DMS53 treated with DMSO at 0.1 percent for 48 hours (cell line): ENCODE data around the gene ZNF462.

Experiments used
- DNase-seq: peaks from one replicate; lab custom pipeline; 2025; ENCODE audit not compliant: unreplicated experiment; lab: John Stamatoyannopoulos, UW

Gene ZNF462

GRCh38 chr9:106992186-106992585 lies 129.2 kb downstream of the ZNF462 start:
- no peak for DNase-seq

DNA sequence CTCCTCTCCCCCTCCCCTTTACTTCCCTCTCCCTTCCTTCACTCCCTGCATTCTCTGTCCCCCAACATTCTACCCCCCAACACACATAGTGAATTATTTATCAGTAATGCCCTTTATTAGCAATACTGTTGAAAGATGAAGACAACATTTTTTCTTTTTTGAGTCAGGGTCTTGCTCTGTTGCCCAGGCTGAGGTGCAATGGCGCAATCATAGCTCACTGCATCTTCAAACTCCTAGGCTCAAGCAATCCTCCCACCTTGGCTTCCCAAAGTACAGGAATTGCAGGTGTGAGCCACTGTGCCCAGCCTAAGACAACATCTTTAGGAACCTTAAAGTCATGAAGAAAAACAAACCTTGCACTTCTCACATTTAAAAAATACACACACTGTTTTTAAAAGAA lies 130.6 kb downstream of the ZNF462 start:
- no peak for DNase-seq

- no peak for DNase-seq
These were observed 131.5 kb downstream of the ZNF462 start for GRCh38 chr9:106994463-106994862.

- no peak for DNase-seq
These were observed 137.3 kb downstream of the ZNF462 start for GRCh38 chr9:107000218-107000617.

DNA sequence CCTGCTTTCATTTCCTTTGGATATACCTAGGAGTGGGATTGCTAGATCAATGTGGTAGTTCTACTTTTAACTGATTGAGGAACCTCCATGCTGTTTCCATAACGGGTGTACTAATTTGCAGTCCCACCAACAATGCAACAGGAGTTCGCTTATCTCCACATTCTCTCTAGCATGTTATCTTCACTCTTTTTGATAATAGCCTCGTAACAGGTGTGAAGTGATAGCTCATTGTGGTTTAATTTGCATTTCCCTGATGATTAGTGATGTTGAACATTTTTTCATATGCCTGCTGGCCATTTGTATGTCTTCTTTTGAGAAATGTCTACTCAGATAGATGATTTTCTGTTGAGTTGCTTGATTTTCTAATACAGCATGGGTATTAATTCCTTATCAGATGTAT lies 142.2 kb downstream of the ZNF462 start:
- DNase-seq: no peak

GRCh38 chr9:107007402-107007801 lies 144.4 kb downstream of the ZNF462 start:
- no peak for DNase-seq

DNA sequence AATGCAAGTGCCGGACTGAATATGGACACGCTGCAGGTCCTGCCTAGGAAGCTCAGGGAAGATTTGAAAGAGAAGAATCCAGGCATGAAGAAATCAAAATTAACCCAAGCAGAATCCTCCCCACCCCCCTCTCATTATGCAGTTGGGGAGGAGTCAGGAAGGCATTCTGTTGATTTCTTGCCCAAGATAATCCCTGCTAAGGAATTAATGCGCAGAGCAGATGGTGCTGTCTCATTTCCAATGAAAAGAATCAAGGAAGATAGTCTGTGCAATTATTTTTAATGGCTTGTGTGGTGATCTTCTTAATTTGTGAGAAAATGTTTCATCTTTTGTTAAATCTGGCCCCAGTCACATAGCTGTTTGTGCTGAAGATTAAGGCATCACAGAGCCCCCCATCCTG lies 145.0 kb downstream of the ZNF462 start:
- DNase-seq: no peak

DNA sequence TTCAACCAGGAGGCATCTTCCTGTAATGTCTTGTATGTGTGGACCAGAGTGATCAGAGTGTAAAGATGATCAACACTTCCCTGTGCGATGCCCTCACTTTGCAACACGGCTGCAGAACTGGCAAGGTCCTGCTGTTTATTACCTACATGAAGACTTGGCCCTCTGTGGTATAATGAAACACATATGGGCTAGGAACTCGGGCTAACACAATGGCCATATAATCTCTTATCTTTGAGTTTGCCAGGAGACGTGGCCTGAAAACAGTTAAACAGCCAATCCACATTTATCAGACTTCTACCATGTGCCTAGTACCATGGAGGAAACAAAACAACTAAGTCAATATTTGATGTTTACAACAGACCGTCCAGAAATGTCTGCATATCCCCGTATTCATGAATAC lies 145.5 kb downstream of the ZNF462 start:
- DNase-seq: no peak

DNA sequence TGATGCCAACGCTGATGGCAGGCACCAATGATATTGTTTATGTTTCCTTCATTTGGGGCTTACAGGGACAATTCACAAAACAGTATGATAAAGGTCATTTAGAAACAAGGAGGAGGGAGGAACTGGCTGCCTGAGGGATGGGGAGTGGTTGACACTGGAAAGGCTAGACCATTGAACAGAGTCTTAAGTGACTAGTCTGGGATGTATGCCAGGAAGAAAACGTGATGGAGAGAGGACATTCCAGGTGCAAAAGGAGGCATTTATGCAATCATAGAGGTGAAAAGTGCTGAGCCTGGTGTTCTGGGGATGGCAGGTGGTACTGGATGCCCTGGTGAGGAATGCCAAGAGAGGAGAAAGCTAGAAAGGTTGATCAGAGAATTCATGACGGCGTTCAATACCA lies 153.4 kb downstream of the ZNF462 start:
- no peak for DNase-seq

GRCh38 chr9:107018861-107019545 lies 156.0 kb downstream of the ZNF462 start:
- DNase-seq: no peak

DNA sequence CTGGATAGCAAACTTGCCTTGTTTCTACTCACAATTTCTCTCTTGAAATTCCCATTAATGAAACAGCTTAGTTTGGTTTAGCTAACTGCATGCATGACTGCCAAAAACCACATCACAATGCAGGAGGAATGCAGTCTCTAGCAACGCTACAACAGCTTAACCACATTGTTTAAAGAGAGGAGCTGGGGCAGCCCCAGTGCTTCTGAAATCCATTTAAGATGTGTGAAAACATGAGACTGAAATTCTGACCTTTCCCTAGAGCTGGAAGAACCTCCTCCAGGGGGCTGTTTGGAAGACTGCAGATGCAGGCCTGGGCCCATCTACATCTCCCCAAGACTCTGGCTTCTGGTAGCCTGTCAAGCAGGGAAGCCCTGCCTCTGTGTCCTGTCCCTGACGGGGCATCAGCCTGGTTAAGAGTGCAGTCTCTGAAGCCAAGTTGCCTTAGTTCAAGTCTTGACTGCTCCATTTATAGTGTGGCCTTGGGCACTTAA lies 157.1 kb downstream of the ZNF462 start:
- DNase-seq: no peak

GRCh38 chr9:107024193-107024592 lies 161.2 kb downstream of the ZNF462 start:
- no peak for DNase-seq

DNA sequence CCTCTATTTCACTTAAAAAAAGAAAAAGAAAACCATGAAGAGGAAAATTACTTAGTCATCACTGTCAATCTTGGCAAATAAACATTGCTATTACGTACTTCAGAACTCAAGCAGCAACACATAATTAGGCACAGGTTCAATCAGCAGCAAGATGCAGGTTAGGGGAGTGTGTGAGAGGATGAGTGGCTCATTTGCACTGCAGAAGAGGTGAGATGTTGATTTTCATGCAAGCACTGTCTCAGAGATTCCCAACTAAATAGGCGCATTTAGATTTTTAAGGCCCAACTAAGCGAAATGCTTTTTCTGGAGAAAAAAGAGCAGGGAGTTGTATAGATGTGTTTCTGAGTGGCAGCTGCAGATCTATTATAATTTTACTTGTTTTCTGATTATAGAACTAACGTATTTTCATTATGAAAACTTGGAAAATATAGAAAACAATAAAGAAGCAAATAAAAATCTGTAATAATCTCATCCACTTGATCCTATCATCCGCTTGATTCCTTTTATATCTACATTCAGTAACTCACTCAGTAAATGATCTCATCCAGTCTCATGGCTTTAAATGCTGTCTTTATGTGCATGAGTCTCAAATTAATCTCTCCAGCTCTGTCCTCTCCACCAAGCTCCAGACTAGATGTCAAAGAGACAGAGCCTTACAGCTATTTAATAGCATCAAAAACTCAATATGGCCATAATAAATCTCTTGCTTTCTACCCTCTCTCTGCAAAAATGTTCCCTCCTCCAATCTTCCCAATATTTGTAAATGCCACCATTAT lies 162.5 kb downstream of the ZNF462 start:
- no peak for DNase-seq

DNA sequence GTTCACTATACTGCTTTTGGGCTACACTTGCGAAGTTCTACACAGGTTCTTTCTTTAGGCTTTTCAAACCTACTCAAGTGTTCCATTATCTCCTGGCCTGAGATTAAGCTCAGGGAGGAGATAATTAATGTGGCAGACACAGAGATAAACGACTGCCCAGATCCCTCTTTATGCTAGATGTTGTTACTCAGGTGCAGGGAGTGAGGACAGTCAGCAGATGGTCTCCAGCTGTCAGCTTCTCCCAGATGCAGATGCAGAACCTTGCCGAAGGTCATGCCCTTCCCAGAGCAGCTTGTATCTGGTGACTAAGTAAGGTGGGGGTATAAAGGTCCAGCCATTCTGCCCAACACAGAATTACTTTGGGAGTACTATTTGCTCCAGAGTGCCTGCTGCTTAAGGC lies 166.2 kb downstream of the ZNF462 start:
- no peak for DNase-seq

DNA sequence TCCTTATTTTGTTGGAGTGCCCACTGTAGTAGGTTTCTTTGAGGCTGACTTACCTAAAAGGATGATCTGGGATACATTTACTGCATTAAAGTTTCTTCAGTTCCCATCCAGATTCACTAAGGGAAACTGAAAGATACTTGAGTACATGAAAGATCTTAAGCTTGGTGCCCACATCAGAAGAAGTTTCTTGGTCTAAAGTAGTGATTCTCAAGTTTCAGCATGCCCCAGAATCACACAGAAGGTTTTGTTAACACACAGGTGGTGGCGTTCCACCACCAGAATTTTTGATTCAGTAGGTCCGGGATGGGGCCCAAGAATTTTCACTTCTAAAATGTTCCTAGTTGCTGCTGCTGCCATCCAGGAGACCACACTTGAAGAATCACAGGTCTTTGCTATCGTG lies 171.0 kb downstream of the ZNF462 start:
- no peak for DNase-seq

DNA sequence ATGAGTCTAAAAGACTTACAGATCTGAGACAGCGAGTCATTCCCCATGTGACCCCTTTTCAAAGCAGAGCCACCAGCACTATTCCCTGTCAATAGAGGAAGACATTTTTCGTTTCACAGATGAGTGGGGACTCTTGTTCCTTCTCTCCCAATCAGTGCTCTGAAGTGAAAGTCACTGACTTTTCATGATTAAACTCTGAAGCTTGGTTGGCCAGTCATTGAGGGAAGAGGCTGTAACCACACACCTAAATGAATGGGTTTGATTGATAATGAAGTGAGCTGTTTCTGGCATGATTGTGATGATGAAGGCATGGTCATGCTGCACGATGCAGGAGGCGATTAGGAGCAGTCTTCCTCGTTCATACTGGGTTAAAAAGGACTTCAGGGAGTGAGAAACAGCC lies 171.9 kb downstream of the ZNF462 start:
- no peak for DNase-seq

GRCh38 chr9:107036367-107036766 lies 173.4 kb downstream of the ZNF462 start:
- no peak for DNase-seq

DNA sequence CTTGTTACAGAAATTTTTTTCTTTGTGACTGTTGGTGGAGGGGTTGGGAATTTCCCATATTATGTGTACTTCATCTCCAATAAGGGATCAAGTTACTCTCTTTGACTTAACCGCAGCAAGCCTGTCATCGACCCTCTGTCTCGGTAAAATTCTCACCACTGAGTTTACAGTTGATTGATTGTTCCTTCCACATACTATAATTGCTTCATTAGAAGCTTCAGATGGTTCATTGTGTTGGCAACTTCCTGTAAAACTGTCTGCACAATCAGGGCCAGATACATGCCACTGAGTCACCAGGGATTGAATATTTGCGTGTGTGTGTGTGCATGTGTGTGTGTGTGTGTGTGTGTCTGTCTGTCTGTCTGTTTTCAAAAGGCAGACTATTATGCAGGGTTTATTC lies 176.6 kb downstream of the ZNF462 start:
- no peak for DNase-seq

- DNase-seq: no peak
These were observed 179.6 kb downstream of the ZNF462 start for GRCh38 chr9:107042606-107043005.

DNA sequence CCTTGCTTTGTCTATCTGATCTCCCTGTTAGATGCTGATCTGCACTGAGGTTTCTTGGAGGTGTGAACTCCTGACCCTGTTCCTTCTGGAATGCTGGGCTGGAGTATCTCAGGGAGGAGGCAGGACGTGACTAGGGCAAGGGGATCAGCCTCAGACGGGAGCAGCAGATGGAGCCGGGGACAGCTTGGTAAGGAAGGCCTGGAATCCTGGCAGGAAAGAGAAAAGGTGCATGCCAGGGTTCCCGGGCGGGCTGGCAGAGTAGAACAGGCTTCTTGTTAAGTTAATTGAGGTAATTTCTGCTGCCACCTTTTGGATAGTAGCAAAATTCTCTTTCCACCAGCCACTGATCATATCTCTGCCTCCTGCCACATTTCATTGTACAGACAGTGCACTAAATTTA lies 180.9 kb downstream of the ZNF462 start:
- DNase-seq: no peak

DNA sequence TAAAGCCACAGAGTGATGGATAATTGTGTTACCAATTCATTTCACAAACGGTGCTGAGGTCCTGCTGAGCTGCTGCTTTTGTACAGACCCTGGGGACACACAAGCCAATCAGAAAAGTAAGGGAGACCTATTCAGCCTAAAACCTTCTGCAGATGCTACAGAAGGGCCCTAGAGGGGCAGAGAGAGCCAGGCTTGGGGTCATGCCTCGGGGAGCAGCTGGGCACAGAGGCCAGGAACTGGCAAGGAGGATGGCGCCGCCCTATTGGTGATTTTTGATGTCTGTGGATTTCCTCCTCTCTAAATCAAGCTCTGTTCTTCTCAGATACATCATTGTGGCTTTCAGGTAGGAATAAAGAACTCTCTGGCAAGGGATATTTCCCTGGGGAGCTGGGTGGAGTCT lies 181.9 kb downstream of the ZNF462 start:
- no peak for DNase-seq

- no peak for DNase-seq
These were observed 183.7 kb downstream of the ZNF462 start for GRCh38 chr9:107046692-107047091.
